GM18858 (cell line): ENCODE measurements around the gene FTO.
"Not testable (repeated sequence)": the region's sequence is repeated elsewhere in the genome, so short reads cannot be mapped to it uniquely, and the experiment has no call there.

Experiments
- ATAC-seq: cut with Tn5 transposase; IDR thresholded peaks from one replicate; pipeline ENCODE4 v1.9.1; 2021; ENCODE audit not compliant: unreplicated experiment

The FTO gene

GRCh38 chr16:53703590-53704444 lies at the start of gene FTO, which contains the start of gene RPGRIP1L:
FTO (plus strand) TSS chr16:53704156.
RPGRIP1L (minus strand) TSS chr16:53703859; CDS start chr16:53700723, 3,136 bp downstream.
- ATAC-seq: peak; percentile 98

- no peak for ATAC-seq
Observed at GRCh38 chr16:53654946-53655345, 49.0 kb upstream of the FTO start.

- ATAC-seq: no peak
Observed at GRCh38 chr16:53662072-53662471, 41.9 kb upstream of the FTO start.

GRCh38 chr16:53664724-53665345 lies 39.1 kb upstream of the FTO start:
- ATAC-seq: peak; percentile 71

GRCh38 chr16:53666786-53667415 lies 37.1 kb upstream of the FTO start:
- no peak for ATAC-seq

- ATAC-seq: no peak
Observed at GRCh38 chr16:53668869-53669268, 35.1 kb upstream of the FTO start.

- ATAC-seq: no peak
Observed at GRCh38 chr16:53672461-53672860, 31.5 kb upstream of the FTO start.

- no peak for ATAC-seq
Observed at GRCh38 chr16:53673189-53673588, 30.8 kb upstream of the FTO start.

GRCh38 chr16:53678155-53678554 lies 25.8 kb upstream of the FTO start:
- no peak for ATAC-seq

- no peak for ATAC-seq
Observed at GRCh38 chr16:53678756-53679343, 25.1 kb upstream of the FTO start.

- ATAC-seq: no peak
Observed at GRCh38 chr16:53680756-53681155, 23.2 kb upstream of the FTO start.

- ATAC-seq: no peak
Observed at GRCh38 chr16:53681354-53681753, 22.6 kb upstream of the FTO start.

- ATAC-seq: not testable (repeated sequence)
Observed at GRCh38 chr16:53685334-53685733, 18.6 kb upstream of the FTO start.

- ATAC-seq: no peak
Observed at GRCh38 chr16:53686710-53687109, 17.2 kb upstream of the FTO start.

GRCh38 chr16:53689636-53690035 lies 14.3 kb upstream of the FTO start:
- ATAC-seq: no peak

- no peak for ATAC-seq
Observed at GRCh38 chr16:53690771-53691170, 13.2 kb upstream of the FTO start.

GRCh38 chr16:53692146-53692545 lies 11.8 kb upstream of the FTO start:
- no peak for ATAC-seq

- no peak for ATAC-seq
Observed at GRCh38 chr16:53693320-53693719, 10.6 kb upstream of the FTO start.

GRCh38 chr16:53695070-53695469 lies 8.9 kb upstream of the FTO start:
- ATAC-seq: no peak

- ATAC-seq: not testable (repeated sequence)
Observed at GRCh38 chr16:53698271-53698670, 5.7 kb upstream of the FTO start.

GRCh38 chr16:53704445-53704813 lies 473 bp downstream of the FTO start:
- ATAC-seq: no peak

GRCh38 chr16:53707671-53708070 lies 3.7 kb downstream of the FTO start:
- no peak for ATAC-seq
